NCI-H2107 treated with DMSO at 0.1 percent for 48 hours (cell line): Measurements from ENCODE around the gene C1QTNF12.

Source experiments
- DNase-seq: peaks from one replicate; lab custom pipeline; 2025; ENCODE audit not compliant: unreplicated experiment; lab: John Stamatoyannopoulos, UW

The C1QTNF12 gene

DNA sequence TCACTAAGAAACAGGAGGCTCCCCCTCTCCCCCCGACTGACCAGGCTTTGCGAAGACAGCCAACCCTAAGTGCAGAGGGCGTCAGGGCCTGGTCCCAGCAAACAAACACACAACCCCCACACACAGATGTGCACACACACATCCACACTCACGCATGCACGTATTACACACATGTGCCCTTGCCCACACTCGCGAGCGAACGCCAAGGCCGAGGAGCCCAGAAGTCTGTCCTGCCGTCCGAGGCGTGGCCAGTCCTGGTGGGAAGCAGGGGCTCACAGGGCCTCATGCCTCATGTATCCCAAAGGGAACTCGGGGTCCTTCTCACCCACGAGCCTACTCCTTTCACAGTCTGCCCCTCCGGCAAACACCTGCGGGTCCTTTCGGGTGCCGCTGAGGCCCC lies 16.8 kb downstream of the C1QTNF12 start:
- DNase-seq = no peak

GRCh38 chr1:1228596-1229321 lies 17.8 kb downstream of the C1QTNF12 start:
- DNase-seq = no peak

GRCh38 chr1:1228187-1228586 lies 18.3 kb downstream of the C1QTNF12 start:
- no peak for DNase-seq

GRCh38 chr1:1227386-1227785 lies 19.1 kb downstream of the C1QTNF12 start:
- no peak for DNase-seq

DNA sequence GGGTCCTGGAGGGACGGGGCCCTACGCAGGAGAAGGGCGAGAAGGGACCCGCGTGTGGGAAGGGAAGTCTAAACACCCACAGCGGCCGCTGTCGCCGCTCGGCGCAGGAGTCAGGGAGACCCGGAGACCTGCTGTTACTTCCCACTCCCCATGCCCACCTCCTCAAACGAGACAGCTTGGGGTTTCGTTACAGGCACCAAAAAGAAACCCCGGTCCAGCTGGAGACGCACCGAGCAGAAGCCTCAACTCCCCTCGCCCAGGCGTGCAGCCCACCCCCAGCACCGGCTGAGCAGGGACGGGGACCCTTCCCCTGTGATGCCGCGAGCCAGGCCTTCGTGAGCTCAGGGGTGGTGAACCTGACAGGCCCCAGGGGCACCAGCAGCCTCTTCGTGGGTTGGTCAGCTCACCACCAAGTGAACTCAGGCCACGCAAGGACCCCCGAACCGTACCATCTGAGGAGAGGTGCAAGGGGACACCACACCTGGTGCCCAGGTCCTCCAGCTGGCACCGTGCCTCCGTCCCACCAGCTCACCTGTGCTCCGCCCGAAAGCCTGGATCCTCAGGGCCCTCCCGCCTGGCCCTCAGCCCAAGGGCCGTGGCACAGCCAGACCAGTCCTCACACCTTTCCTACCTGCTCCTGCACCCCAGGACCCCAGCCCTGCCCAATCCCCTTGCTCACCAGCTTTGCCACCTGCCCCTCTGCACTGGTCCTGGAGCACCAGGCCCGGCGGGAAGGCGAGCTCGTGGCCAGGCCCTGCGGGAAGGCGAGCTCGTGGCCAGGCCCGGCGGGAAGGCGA lies 19.8 kb downstream of the C1QTNF12 start:
- no peak for DNase-seq

- no peak for DNase-seq
Measured at GRCh38 chr1:1225913-1226312, 20.6 kb downstream of the C1QTNF12 start.

DNA sequence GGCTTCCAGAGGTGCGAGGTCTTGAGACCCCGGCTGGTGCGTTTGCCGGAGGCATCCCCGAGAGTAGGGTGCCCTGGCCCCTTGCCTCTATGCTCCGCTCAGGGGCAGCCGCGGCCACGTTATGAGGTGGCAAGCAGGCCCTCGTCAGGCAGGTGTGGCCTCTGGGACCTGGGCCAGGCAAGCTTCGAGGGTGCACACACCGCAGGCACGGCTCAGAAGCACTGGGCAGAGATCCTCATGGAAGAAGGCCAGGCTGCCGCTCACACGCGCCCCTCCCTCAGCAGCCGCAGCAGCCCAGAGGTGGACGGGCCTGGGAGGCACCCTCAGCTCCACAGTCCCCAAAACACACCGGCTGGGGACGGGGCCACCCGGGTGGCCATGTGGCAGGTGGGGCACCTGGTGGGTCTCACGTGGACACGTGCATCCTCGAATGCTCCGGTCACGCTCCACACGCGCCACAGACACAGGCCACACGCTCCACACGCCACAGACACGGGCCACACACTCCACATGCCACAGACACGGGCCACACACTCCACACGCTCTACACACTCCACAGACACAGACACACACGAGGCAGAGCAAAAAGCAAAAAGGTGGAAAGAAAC lies 21.2 kb downstream of the C1QTNF12 start:
- no peak for DNase-seq

- DNase-seq = no peak
Measured at GRCh38 chr1:1223891-1224290, 22.6 kb downstream of the C1QTNF12 start.

GRCh38 chr1:1223321-1223720 lies 23.2 kb downstream of the C1QTNF12 start:
- no peak for DNase-seq

DNA sequence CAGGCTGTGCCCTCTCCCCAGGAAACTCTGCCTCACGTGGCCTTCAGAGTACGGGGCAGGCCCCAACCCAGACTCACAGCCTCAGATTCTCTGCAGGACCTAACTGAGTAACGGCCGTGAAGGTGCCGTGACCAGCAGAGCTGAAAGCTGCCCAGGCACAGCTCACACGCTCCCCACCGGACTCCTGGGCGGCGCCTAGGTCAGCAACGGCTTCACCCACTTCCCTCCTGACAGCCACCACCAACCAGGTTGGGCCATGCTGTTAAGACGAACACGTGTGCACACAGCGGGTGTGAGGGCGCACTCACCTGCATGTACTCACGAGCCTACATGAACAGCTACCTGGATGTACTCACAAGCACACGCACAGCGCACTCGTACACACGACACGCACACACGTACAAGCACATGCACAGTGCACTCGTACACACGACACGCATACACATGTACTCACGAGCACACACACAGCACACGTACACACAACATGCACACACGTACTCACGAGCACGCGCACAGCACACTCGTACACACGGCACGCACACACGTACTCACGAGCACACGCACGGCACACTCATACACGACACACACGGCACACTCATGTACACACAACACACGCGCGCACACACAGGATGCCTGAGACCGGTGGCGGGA lies 23.8 kb downstream of the C1QTNF12 start:
- DNase-seq = no peak

DNA sequence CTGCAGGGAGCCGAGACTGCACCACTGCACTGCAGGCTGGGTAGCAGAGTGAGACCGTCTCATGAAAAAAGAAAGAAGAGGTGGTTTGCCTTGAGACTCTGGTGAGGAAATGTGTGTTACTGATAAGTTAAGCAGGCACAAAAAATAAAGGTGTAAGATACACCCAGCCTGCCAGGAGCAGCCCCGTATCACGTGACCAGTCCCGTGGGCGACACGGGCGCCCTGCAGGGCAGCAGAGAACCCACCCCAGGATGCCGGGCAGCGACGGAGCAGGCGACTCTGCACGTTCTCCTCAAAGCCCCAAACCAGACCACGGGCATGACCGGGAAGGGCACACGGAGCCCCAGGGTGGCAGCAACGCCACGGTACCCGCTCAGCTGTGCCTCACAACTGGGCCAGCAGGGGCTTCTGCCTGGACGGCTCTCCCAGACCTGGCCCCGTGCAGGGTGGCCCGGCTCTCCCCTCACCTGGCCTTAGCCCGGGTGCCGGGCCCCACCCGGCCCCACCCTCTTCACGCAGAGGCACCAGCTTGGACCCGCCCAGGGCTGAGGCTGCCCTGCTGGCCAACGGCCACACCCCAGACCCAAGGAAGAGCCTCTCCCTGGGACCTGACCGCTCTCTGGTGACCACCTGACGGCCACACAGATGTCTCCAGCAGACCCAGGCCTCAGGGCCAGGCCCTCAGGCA lies 24.5 kb downstream of the C1QTNF12 start:
- DNase-seq = no peak

DNA sequence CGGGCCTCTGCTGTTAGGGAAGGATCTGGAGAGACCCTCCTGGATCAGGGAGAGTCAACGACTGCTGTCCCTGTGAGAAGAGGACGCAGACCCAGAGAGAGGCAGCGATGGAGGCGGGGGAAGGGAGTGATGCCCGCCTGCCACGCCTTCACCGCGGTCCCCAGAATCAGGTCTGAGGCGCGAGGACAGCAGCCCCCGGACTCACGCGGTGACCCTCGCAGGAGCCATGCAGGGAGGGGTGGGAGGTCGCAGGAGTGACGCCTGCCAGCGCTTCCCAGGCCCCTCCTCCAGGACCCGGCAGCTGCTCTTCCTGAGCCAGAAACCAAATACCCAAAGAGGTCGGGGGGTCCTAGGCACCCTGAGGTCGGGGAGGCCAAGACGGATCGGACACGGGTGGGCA lies 26.3 kb downstream of the C1QTNF12 start:
- DNase-seq = no peak

DNA sequence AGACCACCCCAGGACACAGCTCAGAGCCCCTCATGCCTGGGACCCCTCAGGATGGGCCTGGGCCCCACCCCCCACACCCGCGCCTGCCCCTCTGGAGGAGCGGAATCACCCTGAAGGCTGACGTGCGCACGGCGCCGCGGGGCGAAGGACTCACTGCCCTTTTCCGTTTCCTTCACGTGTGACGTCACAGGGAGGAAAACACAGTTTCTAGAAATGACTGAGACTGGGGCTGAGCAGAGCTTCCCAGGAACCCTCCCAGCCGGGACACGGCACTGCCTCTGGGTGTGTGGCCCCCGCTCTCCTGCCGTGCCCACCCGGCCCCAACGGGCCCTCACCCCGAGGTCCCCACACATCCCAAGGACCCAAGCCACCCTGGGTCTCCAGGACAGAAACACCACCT lies 27.2 kb downstream of the C1QTNF12 start:
- DNase-seq = no peak

DNA sequence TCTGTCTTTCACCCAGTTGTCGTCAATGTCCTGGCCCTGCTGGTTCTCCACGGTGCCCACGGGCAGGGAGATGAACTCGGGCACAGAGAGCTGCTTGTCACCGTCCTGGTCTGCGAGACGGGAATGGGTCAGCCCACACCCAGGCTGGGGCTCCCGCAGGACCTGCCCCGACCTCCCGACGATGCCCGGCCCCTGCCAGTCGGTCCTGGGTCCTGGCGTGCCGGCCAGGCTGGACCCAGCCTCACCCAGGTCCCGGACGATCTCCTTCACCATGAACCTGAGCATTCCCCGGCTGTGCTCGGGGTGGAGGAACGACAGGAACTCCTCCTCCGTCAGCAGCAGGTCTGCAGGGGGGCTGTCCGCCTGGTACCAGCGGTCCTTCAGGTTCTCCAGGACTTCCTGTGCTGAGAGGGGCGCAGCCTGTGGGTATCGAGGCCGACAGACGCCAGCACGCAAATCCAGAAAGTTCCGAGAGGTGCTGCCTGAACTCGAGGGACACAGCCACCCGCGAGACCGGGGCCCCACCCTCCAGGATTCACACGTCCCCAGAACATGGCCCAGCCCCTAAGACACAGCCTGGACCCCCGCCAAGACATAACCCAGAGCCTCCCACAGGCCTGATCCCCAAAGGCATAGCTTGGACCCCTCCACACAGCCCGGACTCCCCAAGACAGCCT lies 27.9 kb downstream of the C1QTNF12 start:
- no peak for DNase-seq

DNA sequence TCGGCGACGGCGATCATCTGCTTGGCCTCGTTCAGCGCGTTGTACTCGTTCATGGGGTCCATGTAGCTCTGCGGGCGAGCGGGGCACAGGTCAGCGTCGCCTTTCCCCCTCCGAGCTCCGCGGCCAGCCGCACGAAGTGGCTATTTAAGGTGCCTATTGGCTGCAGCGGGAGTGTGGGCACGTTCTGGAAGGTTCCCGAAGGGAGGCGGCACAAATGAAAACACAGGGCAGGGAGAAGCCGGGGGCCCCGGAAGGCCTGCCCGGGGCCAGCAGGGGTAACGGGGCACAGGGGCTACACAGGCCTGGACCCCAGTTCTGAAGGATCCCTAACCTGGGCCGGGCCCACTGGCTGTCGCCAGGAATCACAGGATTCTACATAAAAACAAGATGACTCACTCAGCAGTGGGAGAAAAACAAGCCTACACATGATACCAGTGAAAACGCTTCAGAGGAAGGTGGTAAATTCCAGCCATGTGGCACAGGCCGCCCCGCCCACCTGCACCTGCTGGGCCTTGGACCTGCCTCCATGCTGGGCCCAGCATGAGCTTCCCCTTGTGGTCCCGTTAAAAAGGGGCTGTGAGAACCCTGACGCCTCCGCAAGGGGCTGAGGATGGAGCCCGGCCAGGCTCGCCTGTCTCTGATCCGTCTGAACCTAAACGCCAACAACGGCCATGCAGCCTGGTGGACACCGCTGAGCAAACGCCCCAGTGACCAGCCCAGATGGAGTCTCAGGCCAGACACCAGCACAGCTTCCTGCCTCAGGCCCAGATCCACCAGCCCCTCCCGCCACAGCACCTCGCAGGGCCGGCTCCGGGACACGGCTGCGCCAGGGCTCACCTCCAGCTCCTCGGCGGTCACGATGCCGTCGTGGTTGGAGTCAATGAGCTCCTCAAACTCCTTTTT lies 28.6 kb downstream of the C1QTNF12 start:
- DNase-seq = no peak

GRCh38 chr1:1216770-1217620 lies 29.5 kb downstream of the C1QTNF12 start:
- no peak for DNase-seq

- no peak for DNase-seq
Measured at GRCh38 chr1:1215881-1216605, 30.5 kb downstream of the C1QTNF12 start.
